K562 (cell line): ENCODE data around the gene PRKRIP1. TPM values are rescaled to one million over a fixed set of nuclear protein-coding genes. Genes with fewer than 3 reads are reported as not detected.
A peak's percentile ranks its signal among the peaks of the same experiment; 100 is the strongest.

Source experiments
- ARID2 ChIP-seq: fragments of 450-650 bp; IDR thresholded peaks from 2 replicates; pipeline ENCODE4 v1.6.1; 2017; ENCODE audit warnings: antibody characterized with exemption, mild to moderate bottlenecking
- CREB3L1 ChIP-seq: fragments of 450-650 bp; IDR thresholded peaks from 2 replicates; pipeline ENCODE4 v1.6.1; 2014; ENCODE audit warnings: low read depth, mild to moderate bottlenecking, moderate library complexity, borderline replicate concordance
- ELK3 ChIP-seq: fragments of 450-650 bp; formaldehyde crosslinking; IDR thresholded peaks from 2 replicates; pipeline ENCODE4 v1.4.0; 2020; ENCODE audit warnings: mild to moderate bottlenecking
- FOXA3 ChIP-seq, 2 experiments: fragments of 450-650 bp in 1 of 2; sonication (generic) in 1 of 2; formaldehyde crosslinking; IDR thresholded peaks in 1 of 2; conservative IDR thresholded peaks in 1 of 2; 2 replicates each; pipeline versions ENCODE4 v1.4.0 to v1.8.0; 2020 to 2022; ENCODE audit warnings: mild to moderate bottlenecking in 2 of 2, missing genetic modification reagents in 1 of 2
- FOXJ2 ChIP-seq: fragments of 200-800 bp; sonication (Bioruptor generic); IDR thresholded peaks from 2 replicates; pipeline ENCODE4 v1.6.1; 2016; ENCODE audit warnings: missing genetic modification characterization, missing compliant biosample characterization
- NBN ChIP-seq: fragments of 450-650 bp; IDR thresholded peaks from 2 replicates; pipeline ENCODE4 v1.6.1; 2016; ENCODE audit warnings: low read depth, mild to moderate bottlenecking
- POLR3A ChIP-seq: IDR thresholded peaks from 2 replicates; pipeline ENCODE4 v1.6.1; 2011; ENCODE audit warnings: borderline replicate concordance, mild to moderate bottlenecking, moderate library complexity; ENCODE audit not compliant: insufficient read length, insufficient read depth; ENCODE audit errors: extremely low read depth
- PTRF ChIP-seq: fragments of 450-650 bp; IDR thresholded peaks from 2 replicates; pipeline ENCODE4 v1.6.1; 2016; ENCODE audit warnings: mild to moderate bottlenecking, missing genetic modification characterization, missing compliant biosample characterization
- PTTG1 ChIP-seq: fragments of 450-650 bp; IDR thresholded peaks from 2 replicates; pipeline ENCODE4 v1.6.1; 2016; ENCODE audit warnings: low read depth, mild to moderate bottlenecking, missing genetic modification characterization, missing compliant biosample characterization
- REST ChIP-seq, 2 experiments: fragments of 450-650 bp; formaldehyde crosslinking in 1 of 2; IDR thresholded peaks; 2 replicates each; pipeline versions ENCODE4 v1.4.0 to v1.6.1; 2014 to 2020; ENCODE audit warnings: mild to moderate bottlenecking in 2 of 2, borderline replicate concordance in 1 of 2, low read depth in 1 of 2
- ZBTB33 ChIP-seq: sonication (generic); formaldehyde crosslinking; IDR thresholded peaks from 2 replicates; pipeline ENCODE4 v1.8.1; 2023; ENCODE audit warnings: mild to moderate bottlenecking, missing genetic modification reagents
- ZNF280B ChIP-seq: fragments of 250-450 bp; sonication (Bioruptor Pico); IDR thresholded peaks from 2 replicates; pipeline ENCODE4 v1.5.1; 2021; ENCODE audit warnings: mild to moderate bottlenecking
- polyA plus RNA-seq, 8 experiments: library from polyadenylated mRNA; depleted of rRNA in 4 of 8; stranded (reverse) in 5 of 8; unstranded in 3 of 8; fragments of >200 nt; fragmentation: Nextera tagmentation in 2 of 8; fragmentation: Illumina TruSeq in 1 of 8; extraction: Ambion mirVana in 2 of 8; extraction: Trizol in 1 of 8; gene quantifications; 2 replicates each; pipeline versions ENCODE4 v1.2.1 to v1.2.3, GENCODE V29; 2011 to 2014; ENCODE audit warnings: inconsistent platforms in 1 of 8, missing spikeins in 1 of 8
- total RNA-seq, 7 experiments: library from RNA; depleted of rRNA in 6 of 7; stranded (reverse); fragments of >200 nt in 6 of 7; fragmentation: Illumina TruSeq in 2 of 7; extraction: Trizol in 2 of 7; gene quantifications; 2 replicates each; pipeline versions ENCODE4 v1.2.1 to v1.2.3, GENCODE V29; 2011 to 2021; ENCODE audit warnings: low replicate concordance in 1 of 7

The PRKRIP1 gene
- total and polyA plus RNA-seq, 9 of the 15 experiments (the other 6 are each of a cell fraction or from before 2014, with no cell fraction given), result 14.9 to 52.1 (median 19.8) TPM

GRCh38 chr7:102412548-102412947 lies 16.4 kb downstream of the PRKRIP1 start (continued):
- no peak for TF ChIP-seq ZNF280B
- TF ChIP-seq NBN, result no peak
- no peak for TF ChIP-seq PTRF
- no peak for TF ChIP-seq FOXA3 (CRISPR knock-in tag; conservative IDR thresholded peaks at IDR 0.05 in 1 of 2, IDR thresholded peaks at IDR 0.05 in 1 of 2)
- no peak for TF ChIP-seq PTTG1 (tag)
- TF ChIP-seq ZBTB33, result peak; percentile 98
- TF ChIP-seq REST (IDR thresholded peaks at IDR 0.05; ENCODE audit: borderline replicate concordance), result peak; percentile 63; the same call in 1 of the 2 replicates
- TF ChIP-seq REST (CRISPR knock-in tag; IDR thresholded peaks at IDR 0.05; ENCODE audit: low read depth), result no peak
- TF ChIP-seq ELK3 (CRISPR knock-in tag), result no peak
- no peak for TF ChIP-seq CREB3L1
- no peak for TF ChIP-seq FOXJ2
- TF ChIP-seq POLR3A, result no peak
- TF ChIP-seq ARID2, result no peak
